Ascending aorta (tissue), 2 donors: ENCODE measurements around the gene TP53I11. TPM values are rescaled to one million over a fixed set of nuclear protein-coding genes. Genes with fewer than 3 reads are reported as not detected.

Experiments
- DNase-seq, 2 donors: peaks; one replicate each; pipeline ENCODE4 v3.0.0-alpha.2; 2019; ENCODE audit warnings: low spot score in 2 of 2
- H3K27ac ChIP-seq, 2 donors: fragments of 200-600 bp; sonication (generic); one replicate each; pipeline ENCODE4 v1.5.1; 2016 to 2017; ENCODE audit warnings: mild to moderate bottlenecking in 1 of 2
- H3K27me3 ChIP-seq: fragments of 200-600 bp; sonication (generic); one replicate; pipeline ENCODE4 v1.5.1; 2017
- H3K36me3 ChIP-seq, 2 donors: fragments of 200-600 bp; sonication (generic); one replicate each; pipeline ENCODE4 v1.5.1; 2016
- H3K4me1 ChIP-seq, 2 donors: fragments of 200-600 bp; sonication (generic); one replicate each; pipeline ENCODE4 v1.5.1; 2016 to 2017; ENCODE audit warnings: mild to moderate bottlenecking in 1 of 2
- H3K4me3 ChIP-seq, 2 donors: fragments of 200-600 bp; sonication (generic); one replicate each; pipeline ENCODE4 v1.5.1; 2016 to 2017; ENCODE audit warnings: mild to moderate bottlenecking in 1 of 2
- H3K9me3 ChIP-seq, 2 donors: fragments of 200-600 bp; sonication (generic); one replicate each; pipeline ENCODE4 v1.5.1; 2016
- intact Hi-C: fragments of 100-400 bp; cut with DNase I; formaldehyde crosslinking; loops from one replicate; pipeline ENCODE4 v1.15.1; 2023
- total RNA-seq: library from RNA; depleted of rRNA; stranded (reverse); fragments of >200 nt; gene quantifications from one replicate; pipeline ENCODE4 v1.1.0, GENCODE V29; 2016
- TF ChIP-seq, protein P1 (sequence below), 3 experiments: fragments of 200-600 bp in 2 of 3; fragments of 450-650 bp in 1 of 3; sonication (generic) in 2 of 3; IDR thresholded peaks; one replicate each; pipeline ENCODE4 v1.5.1; 2016 to 2019; ENCODE audit warnings: antibody characterized with exemption in 3 of 3, mild to moderate bottlenecking in 1 of 3, moderate library complexity in 1 of 3

TP53I11 gene
- total RNA-seq, 1 donor from 2014 or later = 266 TPM

GRCh38 chr11:44972746-44973435 is 22.2 kb upstream of the TP53I11 start:
- H3K36me3 ChIP-seq = no peaks in the 10 kb centered on the region
- TF ChIP-seq, protein P1, sequence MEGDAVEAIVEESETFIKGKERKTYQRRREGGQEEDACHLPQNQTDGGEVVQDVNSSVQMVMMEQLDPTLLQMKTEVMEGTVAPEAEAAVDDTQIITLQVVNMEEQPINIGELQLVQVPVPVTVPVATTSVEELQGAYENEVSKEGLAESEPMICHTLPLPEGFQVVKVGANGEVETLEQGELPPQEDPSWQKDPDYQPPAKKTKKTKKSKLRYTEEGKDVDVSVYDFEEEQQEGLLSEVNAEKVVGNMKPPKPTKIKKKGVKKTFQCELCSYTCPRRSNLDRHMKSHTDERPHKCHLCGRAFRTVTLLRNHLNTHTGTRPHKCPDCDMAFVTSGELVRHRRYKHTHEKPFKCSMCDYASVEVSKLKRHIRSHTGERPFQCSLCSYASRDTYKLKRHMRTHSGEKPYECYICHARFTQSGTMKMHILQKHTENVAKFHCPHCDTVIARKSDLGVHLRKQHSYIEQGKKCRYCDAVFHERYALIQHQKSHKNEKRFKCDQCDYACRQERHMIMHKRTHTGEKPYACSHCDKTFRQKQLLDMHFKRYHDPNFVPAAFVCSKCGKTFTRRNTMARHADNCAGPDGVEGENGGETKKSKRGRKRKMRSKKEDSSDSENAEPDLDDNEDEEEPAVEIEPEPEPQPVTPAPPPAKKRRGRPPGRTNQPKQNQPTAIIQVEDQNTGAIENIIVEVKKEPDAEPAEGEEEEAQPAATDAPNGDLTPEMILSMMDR (IDR thresholded peaks at IDR 0.05) = no peak
- no peak overlapping the region for H3K4me3 ChIP-seq
- H3K27ac ChIP-seq = no peak overlapping the region
- H3K27me3 ChIP-seq = no peaks in the 10 kb centered on the region
- H3K4me1 ChIP-seq = peaks cover 0 to 8% of the 10 kb centered on the region in 2 donors
- intact Hi-C loops = no loop called here
- no peak for DNase-seq
- H3K9me3 ChIP-seq = no peaks in the 10 kb centered on the region

DNA sequence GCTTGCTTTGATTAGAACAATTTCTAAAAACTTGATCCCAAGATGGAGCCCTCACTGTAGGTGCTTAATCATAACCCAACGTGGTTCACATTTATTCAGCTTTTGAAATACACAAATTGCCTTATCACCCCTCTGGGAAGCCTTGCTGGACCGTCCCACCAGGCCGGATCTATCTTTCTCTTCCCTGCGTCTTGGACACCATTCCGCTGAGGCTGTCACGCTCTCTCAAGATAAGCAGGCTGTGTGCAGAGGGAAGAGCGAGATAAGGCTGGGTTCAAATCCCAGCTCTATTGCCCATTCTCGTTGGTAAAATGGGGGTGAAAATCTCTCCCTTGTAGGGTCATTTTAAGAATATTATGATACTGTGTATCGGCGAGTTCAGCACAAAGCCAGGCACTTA is 20.5 kb upstream of the TP53I11 start:
- no peak for DNase-seq
- Histone ChIP-seq H3K4me1 (peaks cover 0 to 8% of the 10 kb centered on the region in 2 donors), H3K27me3 (no peaks in the 10 kb centered on the region), H3K36me3 (no peaks in the 10 kb centered on the region), H3K4me3 (no peak overlapping the region), H3K9me3 (no peaks in the 10 kb centered on the region), H3K27ac (no peak overlapping the region)
- intact Hi-C loops = no loop called here
- TF ChIP-seq, protein P1 (IDR thresholded peaks at IDR 0.05) = no peak

DNA sequence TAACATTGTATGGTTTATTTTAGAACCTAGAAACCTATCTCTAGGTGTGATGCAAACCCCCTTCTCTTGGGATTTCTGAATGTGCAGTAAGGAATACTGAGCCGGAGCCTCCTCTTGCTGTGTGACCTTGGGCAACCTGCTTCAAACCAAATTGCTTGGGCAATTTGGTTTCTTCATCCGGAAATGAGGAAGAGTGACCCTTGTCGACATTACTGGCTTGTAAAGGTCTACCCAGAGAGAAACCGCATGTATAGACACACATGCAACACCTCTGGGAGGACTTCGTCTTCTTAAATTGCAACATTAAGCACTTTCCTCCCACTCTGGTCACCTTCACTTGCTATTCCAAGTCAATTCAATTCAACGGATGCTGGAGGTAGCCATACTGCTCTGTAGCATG is 19.6 kb upstream of the TP53I11 start:
- peaks cover 0 to 8% of the 10 kb centered on the region in 2 donors for H3K4me1 ChIP-seq
- H3K9me3 ChIP-seq = no peaks in the 10 kb centered on the region
- TF ChIP-seq, protein P1 (IDR thresholded peaks at IDR 0.05) = no peak
- H3K4me3 ChIP-seq = no peak overlapping the region
- DNase-seq = no peak
- intact Hi-C loops = no loop called here
- no peaks in the 10 kb centered on the region for H3K27me3 ChIP-seq
- H3K27ac ChIP-seq = no peak overlapping the region
- no peaks in the 10 kb centered on the region for H3K36me3 ChIP-seq

- H3K4me3 ChIP-seq = no peak overlapping the region
- peaks cover 0 to 8% of the 10 kb centered on the region in 2 donors for H3K4me1 ChIP-seq
- DNase-seq = no peak
- TF ChIP-seq, protein P1 (IDR thresholded peaks at IDR 0.05) = no peak
- intact Hi-C loops = loop anchor here (2.0 kb wide), 1 partner anchor 29 kb away; no protein-coding TSS in a partner anchor
- no peak overlapping the region for H3K27ac ChIP-seq
- no peaks in the 10 kb centered on the region for H3K27me3 ChIP-seq
- no peaks in the 10 kb centered on the region for H3K9me3 ChIP-seq
- no peaks in the 10 kb centered on the region for H3K36me3 ChIP-seq
These were observed 19.1 kb upstream of the TP53I11 start for GRCh38 chr11:44969651-44970252.

DNA sequence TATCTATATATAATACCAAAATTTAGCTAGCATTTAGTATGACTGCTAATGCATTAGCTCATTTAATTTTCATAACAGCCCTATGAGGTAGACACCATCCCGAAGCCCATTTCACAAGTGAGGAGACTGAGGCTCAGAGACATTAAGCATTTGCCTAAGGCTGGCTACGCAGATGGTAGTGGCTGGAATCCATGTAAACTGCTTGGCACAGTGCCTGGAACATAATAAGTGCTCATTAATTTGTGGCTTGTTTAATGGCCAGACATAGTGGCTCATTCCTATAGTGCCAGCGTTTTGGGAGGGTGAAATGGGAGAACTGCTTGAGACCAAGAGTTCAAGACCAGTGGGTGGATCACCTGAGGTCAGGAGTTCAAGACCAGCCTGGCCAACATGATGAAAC is 17.8 kb upstream of the TP53I11 start:
- no peak for DNase-seq
- Histone ChIP-seq H3K36me3 (no peaks in the 10 kb centered on the region), H3K9me3 (no peaks in the 10 kb centered on the region), H3K4me1 (peaks cover 0 to 6% of the 10 kb centered on the region in 2 donors), H3K27me3 (no peaks in the 10 kb centered on the region), H3K27ac (no peak overlapping the region), H3K4me3 (no peak overlapping the region)
- intact Hi-C loops = loop anchor here (2.0 kb wide), 1 partner anchor 30 kb away; no protein-coding TSS in a partner anchor
- TF ChIP-seq, protein P1 (IDR thresholded peaks at IDR 0.05) = no peak
